OCI-LY1 (cell line): Measurements from ENCODE around the gene CACHD1.

Experiments used
- EZH2 ChIP-seq: fragments of 200-600 bp; sonication (generic), shearing (Covaris generic); IDR thresholded peaks from 2 replicates; pipeline ENCODE4 v1.8.0; 2017; ENCODE audit warnings: borderline replicate concordance, mixed run types, mild to moderate bottlenecking, antibody characterized with exemption, low read length, moderate library complexity, mixed read lengths
- TF ChIP-seq, protein P1 (sequence below): fragments of 200-600 bp; sonication (generic), shearing (Covaris generic); IDR thresholded peaks from 2 replicates; pipeline ENCODE4 v1.5.1; 2017; ENCODE audit warnings: mild to moderate bottlenecking, antibody characterized with exemption, low read length, moderate library complexity, mixed read lengths

DNA sequence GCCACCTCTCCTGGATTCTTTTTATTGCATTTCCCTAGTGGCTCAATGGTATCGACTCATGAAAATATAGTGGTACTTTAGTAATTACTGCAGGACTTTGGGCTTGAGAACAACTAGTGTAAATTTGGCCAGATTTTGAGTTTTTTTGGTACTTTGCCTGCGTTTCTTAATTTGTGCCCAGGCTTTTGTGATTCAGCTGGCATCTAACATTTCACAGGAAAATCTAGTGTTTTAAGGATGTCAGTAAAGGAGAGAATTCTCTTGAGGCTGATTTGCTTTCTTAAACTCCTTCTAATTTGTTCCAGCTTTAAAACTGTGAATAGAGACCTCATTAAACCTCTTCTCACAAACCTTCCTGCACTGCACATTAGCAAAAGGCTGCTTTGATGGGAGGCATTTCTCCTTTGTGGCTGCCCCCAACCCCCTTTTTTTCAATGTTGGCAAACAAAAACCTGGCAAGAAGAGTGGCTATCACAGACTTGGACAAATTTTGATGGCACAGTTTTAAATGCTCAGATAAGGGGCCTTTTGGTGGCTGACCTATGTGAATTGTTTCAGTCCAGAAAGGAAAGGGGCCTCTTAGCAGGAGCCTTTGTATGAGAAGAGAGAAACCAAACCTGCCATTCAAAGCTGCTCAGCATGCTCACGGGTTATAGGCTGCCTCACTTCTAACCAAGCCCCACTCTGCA lies 161.6 kb downstream of the CACHD1 start:
- TF ChIP-seq, protein P1, sequence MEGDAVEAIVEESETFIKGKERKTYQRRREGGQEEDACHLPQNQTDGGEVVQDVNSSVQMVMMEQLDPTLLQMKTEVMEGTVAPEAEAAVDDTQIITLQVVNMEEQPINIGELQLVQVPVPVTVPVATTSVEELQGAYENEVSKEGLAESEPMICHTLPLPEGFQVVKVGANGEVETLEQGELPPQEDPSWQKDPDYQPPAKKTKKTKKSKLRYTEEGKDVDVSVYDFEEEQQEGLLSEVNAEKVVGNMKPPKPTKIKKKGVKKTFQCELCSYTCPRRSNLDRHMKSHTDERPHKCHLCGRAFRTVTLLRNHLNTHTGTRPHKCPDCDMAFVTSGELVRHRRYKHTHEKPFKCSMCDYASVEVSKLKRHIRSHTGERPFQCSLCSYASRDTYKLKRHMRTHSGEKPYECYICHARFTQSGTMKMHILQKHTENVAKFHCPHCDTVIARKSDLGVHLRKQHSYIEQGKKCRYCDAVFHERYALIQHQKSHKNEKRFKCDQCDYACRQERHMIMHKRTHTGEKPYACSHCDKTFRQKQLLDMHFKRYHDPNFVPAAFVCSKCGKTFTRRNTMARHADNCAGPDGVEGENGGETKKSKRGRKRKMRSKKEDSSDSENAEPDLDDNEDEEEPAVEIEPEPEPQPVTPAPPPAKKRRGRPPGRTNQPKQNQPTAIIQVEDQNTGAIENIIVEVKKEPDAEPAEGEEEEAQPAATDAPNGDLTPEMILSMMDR = no peak
- no peak for TF ChIP-seq EZH2
